Ascending aorta (tissue), 2 donors: ENCODE results near the gene SUCO. TPM values are rescaled to one million over a fixed set of nuclear protein-coding genes. Genes with fewer than 3 reads are reported as not detected.
"Not testable (repeated sequence)": the region's sequence is repeated elsewhere in the genome, so short reads cannot be mapped to it uniquely, and the experiment has no call there.

Source experiments
- DNase-seq, 2 donors: peaks; one replicate each; pipeline ENCODE4 v3.0.0-alpha.2; 2019; ENCODE audit warnings: low spot score in 2 of 2
- H3K27ac ChIP-seq, 2 donors: fragments of 200-600 bp; sonication (generic); one replicate each; pipeline ENCODE4 v1.5.1; 2016 to 2017; ENCODE audit warnings: mild to moderate bottlenecking in 1 of 2
- H3K27me3 ChIP-seq: fragments of 200-600 bp; sonication (generic); one replicate; pipeline ENCODE4 v1.5.1; 2017
- H3K36me3 ChIP-seq, 2 donors: fragments of 200-600 bp; sonication (generic); one replicate each; pipeline ENCODE4 v1.5.1; 2016
- H3K4me1 ChIP-seq, 2 donors: fragments of 200-600 bp; sonication (generic); one replicate each; pipeline ENCODE4 v1.5.1; 2016 to 2017; ENCODE audit warnings: mild to moderate bottlenecking in 1 of 2
- H3K4me3 ChIP-seq, 2 donors: fragments of 200-600 bp; sonication (generic); one replicate each; pipeline ENCODE4 v1.5.1; 2016 to 2017; ENCODE audit warnings: mild to moderate bottlenecking in 1 of 2
- H3K9me3 ChIP-seq, 2 donors: fragments of 200-600 bp; sonication (generic); one replicate each; pipeline ENCODE4 v1.5.1; 2016
- intact Hi-C: fragments of 100-400 bp; cut with DNase I; formaldehyde crosslinking; loops from one replicate; pipeline ENCODE4 v1.15.1; 2023
- total RNA-seq: library from RNA; depleted of rRNA; stranded (reverse); fragments of >200 nt; gene quantifications from one replicate; pipeline ENCODE4 v1.1.0, GENCODE V29; 2016
- TF ChIP-seq, protein P1 (sequence below), 3 experiments: fragments of 200-600 bp in 2 of 3; fragments of 450-650 bp in 1 of 3; sonication (generic) in 2 of 3; IDR thresholded peaks; one replicate each; pipeline ENCODE4 v1.5.1; 2016 to 2019; ENCODE audit warnings: antibody characterized with exemption in 3 of 3, mild to moderate bottlenecking in 1 of 3, moderate library complexity in 1 of 3

Gene SUCO
- total RNA-seq, 1 donor from 2014 or later, result 7.8 TPM

DNA sequence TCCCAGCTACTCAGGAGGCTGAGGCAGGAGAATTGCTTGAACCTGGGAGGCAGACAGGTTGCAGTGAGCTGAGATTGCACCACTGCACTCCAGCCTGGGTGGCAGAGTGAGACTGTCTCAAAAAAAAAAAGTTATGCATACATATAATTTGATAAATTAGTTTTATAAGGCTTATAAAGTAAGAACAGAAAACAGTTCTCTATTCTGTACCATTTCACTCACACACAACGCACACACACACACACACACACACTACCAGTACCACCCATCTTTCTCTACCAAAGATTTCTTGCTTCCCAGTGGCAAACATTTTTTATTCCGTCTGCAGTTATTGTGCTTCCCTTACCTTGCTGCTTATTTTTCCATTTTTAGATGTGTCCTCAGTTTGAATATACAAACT, 79.5 kb downstream of the SUCO start:
- Histone ChIP-seq H3K9me3 (no peaks in the 10 kb centered on the region), H3K27ac (no peak overlapping the region), H3K4me1 (no peaks in the 10 kb centered on the region), H3K4me3 (no peak overlapping the region), H3K27me3 (no peaks in the 10 kb centered on the region), H3K36me3 (peaks cover 14 to 20% of the 10 kb centered on the region in 2 donors)
- DNase-seq, result no peak
- intact Hi-C loops, result no loop called here
- TF ChIP-seq, protein P1, sequence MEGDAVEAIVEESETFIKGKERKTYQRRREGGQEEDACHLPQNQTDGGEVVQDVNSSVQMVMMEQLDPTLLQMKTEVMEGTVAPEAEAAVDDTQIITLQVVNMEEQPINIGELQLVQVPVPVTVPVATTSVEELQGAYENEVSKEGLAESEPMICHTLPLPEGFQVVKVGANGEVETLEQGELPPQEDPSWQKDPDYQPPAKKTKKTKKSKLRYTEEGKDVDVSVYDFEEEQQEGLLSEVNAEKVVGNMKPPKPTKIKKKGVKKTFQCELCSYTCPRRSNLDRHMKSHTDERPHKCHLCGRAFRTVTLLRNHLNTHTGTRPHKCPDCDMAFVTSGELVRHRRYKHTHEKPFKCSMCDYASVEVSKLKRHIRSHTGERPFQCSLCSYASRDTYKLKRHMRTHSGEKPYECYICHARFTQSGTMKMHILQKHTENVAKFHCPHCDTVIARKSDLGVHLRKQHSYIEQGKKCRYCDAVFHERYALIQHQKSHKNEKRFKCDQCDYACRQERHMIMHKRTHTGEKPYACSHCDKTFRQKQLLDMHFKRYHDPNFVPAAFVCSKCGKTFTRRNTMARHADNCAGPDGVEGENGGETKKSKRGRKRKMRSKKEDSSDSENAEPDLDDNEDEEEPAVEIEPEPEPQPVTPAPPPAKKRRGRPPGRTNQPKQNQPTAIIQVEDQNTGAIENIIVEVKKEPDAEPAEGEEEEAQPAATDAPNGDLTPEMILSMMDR (IDR thresholded peaks at IDR 0.05), result no peak

DNA sequence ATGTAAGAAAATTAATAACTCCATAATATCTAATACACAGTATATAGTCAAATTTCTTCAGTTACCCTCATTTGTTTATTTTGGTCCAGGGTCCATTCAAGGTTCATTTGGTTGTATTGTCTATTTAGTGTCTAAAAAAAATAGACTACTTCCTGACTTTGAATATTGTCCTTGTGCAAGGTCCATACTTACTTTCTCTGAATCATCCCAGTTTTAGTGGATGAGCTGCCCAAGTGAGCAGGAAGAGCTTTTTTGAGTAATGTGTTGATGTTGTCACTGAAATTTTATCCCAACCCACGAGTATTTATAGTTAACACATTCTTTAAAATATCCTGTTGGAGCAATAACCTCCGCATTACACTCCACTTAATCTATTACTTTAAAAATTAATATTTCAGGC, 80.3 kb downstream of the SUCO start:
- H3K4me1 ChIP-seq, result no peaks in the 10 kb centered on the region
- intact Hi-C loops, result no loop called here

DNA sequence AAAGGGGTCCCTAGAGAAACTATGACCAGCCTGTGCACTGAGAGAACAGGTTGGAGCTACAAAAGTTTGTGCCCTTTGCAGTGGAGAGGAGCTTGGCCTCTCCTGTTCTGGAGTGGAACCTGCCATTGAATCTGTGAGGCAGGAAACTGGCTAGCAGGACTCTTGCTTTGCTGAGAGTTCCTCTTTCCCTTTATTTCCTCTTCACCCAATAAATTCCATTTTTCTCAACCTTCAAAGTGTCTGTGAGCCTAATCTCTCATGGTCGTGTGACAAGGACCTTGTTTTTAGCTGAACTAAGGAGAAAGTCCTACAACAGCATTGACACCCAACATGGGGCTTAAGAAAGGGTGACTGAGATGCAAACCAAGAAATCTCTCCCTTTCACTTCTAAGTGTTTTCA, 83.2 kb downstream of the SUCO start:
- intact Hi-C loops, result no loop called here
- TF ChIP-seq, protein P1 (IDR thresholded peaks at IDR 0.05), result no peak

More for the DNA sequence above, 80.3 kb downstream of the SUCO start:
- H3K36me3 ChIP-seq, result peaks cover 14 to 20% of the 10 kb centered on the region in 2 donors
- no peak overlapping the region for H3K27ac ChIP-seq
- TF ChIP-seq, protein P1 (IDR thresholded peaks at IDR 0.05), result no peak
- no peaks in the 10 kb centered on the region for H3K9me3 ChIP-seq
- DNase-seq, result no peak
- H3K27me3 ChIP-seq, result no peaks in the 10 kb centered on the region
- H3K4me3 ChIP-seq, result no peak overlapping the region

DNA sequence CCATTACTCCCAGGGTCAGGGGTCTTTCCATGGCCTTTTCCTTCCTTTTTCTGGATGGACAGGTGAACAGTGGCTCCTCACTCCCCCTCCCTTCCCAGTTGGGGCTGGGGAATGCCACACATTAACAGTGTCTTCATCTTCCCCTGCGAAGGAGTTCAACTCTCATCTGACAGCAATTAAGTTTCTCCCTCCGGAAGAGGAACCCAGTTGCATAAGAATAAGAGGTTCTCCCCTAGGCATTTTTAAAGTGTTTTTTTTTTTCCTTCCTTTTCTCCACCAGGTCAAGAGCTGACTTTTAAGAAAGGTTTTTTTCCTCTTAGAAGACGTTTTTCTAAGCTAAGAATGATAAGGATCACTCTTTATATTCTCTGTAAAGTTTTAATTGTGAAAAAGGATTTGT, 83.7 kb downstream of the SUCO start:
- TF ChIP-seq, protein P1 (IDR thresholded peaks at IDR 0.05), result no peak
- DNase-seq, result no peak
- no peaks in the 10 kb centered on the region for H3K36me3 ChIP-seq
- no peak overlapping the region for H3K27ac ChIP-seq
- intact Hi-C loops, result no loop called here
- no peaks in the 10 kb centered on the region for H3K4me1 ChIP-seq
- no peak overlapping the region for H3K4me3 ChIP-seq
- H3K27me3 ChIP-seq, result no peaks in the 10 kb centered on the region
- H3K9me3 ChIP-seq, result peaks cover 0 to 15% of the 10 kb centered on the region in 2 donors

More for the DNA sequence above, 83.2 kb downstream of the SUCO start:
- Histone ChIP-seq H3K9me3 (peaks cover 0 to 15% of the 10 kb centered on the region in 2 donors), H3K27me3 (no peaks in the 10 kb centered on the region), H3K36me3 (no peaks in the 10 kb centered on the region), H3K4me1 (no peaks in the 10 kb centered on the region), H3K27ac (no peak overlapping the region), H3K4me3 (no peak overlapping the region)
- DNase-seq, result no peak

DNA sequence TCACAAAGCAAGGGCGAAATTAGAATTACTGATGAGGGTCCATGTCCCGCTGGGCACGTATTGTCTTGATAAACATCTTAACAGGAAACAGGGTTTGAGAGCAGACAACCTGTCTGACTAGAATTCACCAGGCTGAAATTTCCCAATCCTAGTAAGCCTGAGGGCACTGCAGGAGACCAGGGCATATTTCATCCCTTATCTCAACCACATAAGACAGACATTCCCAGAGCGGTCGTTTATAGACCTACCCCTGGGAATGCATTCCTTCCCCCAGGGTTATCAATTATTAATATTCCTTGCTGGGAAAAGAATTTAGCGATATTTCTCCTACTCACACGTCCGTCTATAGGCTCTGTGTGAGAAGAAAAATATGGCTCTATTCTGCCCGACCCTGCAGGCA, 87.7 kb downstream of the SUCO start:
- DNase-seq, H3K27ac ChIP-seq, H3K4me1 ChIP-seq, H3K4me3 ChIP-seq, H3K27me3 ChIP-seq, H3K36me3 ChIP-seq, intact Hi-C loops: not testable (repeated sequence)
- peaks cover 0 to 15% of the 10 kb centered on the region in 2 donors for H3K9me3 ChIP-seq

DNA sequence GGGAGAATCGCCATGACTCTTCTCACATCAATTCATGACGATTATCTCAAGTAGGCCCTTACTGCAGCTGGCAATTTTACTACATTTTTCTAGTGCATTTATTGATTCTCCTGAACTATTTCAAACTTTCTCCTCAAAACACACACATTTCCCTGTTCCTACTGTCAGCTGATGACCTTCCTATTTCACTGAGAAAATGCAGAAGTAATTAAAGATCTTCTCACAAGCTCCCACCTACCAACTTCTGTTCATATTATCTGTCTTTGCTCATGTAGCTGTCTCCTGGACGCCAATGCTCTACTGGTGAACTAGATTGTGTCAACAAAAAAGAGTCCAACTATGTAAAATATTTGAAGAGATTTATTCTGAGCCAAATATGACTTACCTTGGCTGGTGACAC, 89.6 kb downstream of the SUCO start:
- TF ChIP-seq, protein P1 (IDR thresholded peaks at IDR 0.05), result no peak

More for the DNA sequence above, 89.6 kb downstream of the SUCO start:
- intact Hi-C loops, result no loop called here
- DNase-seq, result no peak
- H3K4me3 ChIP-seq, result no peak overlapping the region
- no peaks in the 10 kb centered on the region for H3K36me3 ChIP-seq
- H3K27me3 ChIP-seq, result no peaks in the 10 kb centered on the region
- H3K9me3 ChIP-seq, result peaks cover 0 to 15% of the 10 kb centered on the region in 2 donors
- no peak overlapping the region for H3K27ac ChIP-seq
- H3K4me1 ChIP-seq, result no peaks in the 10 kb centered on the region
